NK-92 (cell line): ENCODE results near the gene ANKRD27.
"Not testable (repeated sequence)": the region's sequence is repeated elsewhere in the genome, so short reads cannot be mapped to it uniquely, and the experiment has no call there.

Experiments
- DNase-seq: peaks from one replicate; lab custom pipeline; 2025; ENCODE audit not compliant: unreplicated experiment; lab: John Stamatoyannopoulos, UW

ANKRD27 gene

DNA sequence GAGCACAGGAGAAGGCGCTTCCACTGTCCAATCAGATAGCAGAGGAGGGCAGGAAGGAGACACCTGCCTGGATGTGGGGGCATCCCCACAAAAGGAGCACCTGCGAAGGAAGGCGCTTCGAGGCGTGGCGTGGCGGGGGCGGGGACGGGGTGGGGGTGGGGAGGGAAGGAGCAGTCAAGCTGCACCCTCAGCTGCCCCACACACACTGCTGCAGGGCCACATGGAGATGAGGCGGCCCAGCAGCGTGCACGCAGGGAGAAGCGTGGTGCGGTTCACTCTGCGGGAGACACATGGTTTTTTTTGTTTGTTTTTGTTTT, 21.4 kb downstream of the ANKRD27 start:
- DNase-seq: no peak

DNA sequence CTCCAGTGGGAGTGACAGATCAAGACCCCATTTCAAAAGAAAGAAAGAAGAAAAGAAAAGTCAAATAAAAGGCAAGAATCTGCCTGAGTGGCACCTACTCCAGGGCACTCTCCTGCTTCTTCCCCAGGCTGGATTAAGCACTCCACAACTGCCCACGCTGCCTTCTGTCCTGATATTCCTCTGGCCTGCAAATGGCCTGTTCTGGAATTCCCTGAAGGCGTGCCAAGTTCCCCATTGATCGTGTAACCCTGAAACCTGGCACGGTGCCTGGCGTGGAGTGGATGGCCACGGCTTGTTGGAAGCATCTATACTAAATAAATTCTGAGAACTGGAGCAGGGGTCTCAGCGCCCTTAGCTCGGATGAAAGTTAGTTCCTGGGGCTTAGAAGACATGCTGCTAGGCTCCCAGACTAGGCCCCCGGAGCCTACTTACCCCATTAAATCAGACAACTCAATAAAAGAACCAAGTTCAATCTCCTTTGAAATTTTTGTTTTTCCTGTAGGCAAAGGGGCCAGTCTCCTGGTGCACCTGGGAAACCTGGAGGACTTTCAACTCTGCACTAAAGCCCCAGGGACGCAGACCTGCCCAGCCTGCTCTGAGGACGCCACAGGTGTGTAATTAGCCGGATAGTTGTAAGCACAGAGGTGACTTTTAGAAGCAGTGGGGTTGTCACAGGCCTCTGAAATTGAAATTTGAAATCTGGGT, 21.9 kb downstream of the ANKRD27 start:
- no peak for DNase-seq

DNA sequence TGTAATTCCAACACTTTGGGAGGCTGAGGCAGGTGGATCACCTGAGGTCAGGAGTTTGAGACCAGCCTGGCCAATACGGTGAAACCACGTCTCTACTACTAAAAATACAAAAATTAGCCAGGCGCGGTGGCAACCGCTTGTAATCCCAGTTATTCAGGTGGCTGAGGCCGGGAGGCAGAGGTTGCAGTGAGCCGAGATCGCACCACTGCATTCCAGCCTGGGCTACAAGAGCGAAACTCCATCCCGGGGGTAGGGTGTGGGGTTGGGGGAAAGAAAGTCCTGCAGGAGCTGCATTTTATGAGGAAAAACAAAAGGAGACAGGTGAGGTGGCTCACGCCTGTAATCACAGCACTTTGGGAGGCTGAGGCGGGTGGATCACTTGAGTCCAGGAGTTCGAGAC, 22.6 kb downstream of the ANKRD27 start:
- not testable (repeated sequence) for DNase-seq

DNA sequence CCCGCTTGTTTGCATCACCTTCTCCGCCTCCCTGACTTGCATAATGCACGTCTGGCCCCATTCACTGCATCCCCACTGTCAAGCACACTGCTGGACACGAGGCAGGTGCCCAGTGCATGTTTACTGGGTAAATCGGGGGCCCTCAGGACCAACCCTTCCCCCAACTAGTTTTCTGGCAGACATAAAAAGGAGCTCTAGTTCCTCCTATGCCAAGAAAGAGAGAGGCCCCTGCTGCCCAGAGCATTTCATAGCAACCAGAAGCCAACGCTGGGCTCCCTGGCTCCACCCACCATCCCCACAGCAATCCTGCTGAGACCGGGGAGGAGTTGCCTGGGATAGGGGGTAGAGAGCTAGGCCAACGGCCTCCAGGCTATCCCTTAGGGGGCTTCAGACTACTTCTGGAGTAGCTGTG, 23.2 kb downstream of the ANKRD27 start:
- DNase-seq: no peak

DNA sequence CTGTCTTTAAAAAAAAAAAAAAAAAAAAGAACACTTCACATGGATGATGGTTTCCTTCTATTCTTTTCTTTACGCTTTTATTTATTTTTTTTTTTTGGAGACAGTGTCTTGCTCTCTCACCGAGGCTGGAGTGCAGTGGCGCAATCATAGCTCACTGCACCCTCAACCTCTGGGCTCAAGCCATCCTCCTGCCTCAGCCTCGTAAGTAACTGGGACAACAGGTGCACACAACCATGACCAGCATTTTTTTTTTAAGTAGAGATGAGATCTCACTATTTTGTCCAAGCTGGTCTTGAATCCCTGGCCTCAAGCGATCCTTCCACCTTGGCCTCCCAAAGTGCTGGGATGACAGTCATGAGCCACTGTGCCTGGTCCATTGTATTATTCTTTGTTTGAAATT, 24.3 kb downstream of the ANKRD27 start:
- no peak for DNase-seq

DNA sequence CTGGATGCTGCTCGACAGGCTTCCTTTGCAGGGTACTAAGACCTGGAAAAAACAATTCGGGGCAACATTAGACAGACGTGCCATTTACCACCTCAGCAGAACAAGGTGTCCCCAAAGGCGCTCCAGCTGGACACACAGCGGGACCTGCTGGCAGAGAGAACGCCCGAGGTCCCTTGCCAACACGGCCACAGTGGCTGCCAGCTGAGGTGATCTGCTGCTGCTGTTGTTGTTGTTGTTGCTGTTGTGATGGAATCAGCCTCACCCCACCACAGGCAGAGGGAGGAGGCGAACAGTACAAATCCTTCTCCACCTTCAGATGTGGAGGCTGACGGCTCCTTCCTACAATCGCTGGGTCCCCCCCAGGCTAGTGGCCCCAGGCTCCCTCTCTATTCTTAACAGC, 25.2 kb downstream of the ANKRD27 start:
- no peak for DNase-seq

DNA sequence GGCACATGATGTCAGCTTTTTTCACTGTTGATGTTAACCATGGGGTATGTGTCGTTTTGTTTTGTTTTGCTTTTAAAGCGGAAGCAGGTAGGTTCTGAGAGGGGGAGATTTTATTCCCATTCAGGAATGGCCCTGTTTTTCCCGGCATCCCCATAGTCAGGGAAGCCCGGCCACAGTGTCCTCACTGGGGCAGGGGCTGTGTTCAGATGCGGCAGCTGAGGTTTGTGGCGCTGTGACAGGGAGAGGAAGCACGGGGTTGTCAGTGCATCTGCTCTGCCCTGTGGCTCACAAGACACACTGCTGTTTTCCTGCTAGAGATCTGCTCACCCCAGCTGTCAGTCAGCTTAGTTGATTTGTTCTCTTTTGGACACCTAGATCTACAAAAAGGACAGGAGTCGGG, 27.6 kb downstream of the ANKRD27 start:
- no peak for DNase-seq

DNA sequence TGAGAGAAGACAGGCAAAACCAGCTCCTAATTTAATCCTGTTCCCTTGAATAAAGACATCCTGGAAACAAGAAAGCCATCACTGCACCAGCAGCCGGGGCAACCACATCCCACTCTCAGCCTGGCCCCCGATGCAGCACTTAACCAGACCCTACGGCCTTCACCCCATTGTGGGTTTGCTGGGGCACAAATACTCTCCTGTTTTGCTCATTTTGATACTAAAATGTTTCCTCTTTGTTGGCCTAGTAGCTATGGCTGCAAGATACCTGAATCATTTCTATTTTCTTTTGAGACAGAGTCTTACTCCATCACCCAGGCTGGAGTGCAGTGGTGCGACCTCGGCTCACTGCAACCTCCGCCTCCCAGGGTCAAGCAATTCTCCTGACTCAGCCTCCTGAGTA, 28.4 kb downstream of the ANKRD27 start:
- DNase-seq: no peak

DNA sequence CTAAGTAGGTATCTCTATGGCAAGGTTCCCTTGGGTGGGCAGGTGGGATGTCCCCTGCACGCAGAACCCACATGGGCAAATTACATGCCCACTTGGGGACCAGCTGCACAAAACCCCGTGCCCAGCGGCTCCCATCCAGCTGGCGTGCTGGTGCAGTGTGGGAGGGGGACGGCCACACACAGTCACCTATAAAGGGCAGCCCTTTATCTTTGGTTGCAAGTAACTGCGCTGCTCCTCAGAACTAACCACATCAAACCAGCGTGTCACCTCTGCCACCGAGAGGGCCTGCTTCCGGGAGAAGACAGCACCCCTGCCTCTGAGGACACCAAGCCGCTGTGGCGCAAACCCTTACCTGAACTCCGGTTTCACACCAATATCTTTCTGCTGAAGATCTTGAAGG, 32.2 kb downstream of the ANKRD27 start:
- DNase-seq: no peak

DNA sequence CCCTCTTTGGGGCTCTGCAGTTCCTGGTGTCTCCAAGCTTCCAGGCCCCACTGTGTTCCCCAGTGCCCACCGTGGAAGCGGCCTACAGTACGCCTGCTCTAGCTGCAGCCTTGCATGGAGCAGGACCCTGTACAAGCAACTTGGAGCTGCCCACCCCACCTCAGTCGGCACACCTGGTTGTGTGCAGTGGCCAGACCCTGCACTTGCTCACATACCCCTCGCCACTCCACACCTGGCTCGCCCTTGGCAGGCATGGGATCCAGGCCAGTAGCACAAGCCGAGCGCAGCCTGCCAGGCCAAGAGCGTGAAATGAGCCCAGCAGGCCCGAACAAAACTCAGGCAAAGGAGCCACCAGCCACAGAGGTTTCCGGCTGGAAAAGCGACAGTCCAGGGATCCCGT, 36.4 kb downstream of the ANKRD27 start:
- DNase-seq: no peak

DNA sequence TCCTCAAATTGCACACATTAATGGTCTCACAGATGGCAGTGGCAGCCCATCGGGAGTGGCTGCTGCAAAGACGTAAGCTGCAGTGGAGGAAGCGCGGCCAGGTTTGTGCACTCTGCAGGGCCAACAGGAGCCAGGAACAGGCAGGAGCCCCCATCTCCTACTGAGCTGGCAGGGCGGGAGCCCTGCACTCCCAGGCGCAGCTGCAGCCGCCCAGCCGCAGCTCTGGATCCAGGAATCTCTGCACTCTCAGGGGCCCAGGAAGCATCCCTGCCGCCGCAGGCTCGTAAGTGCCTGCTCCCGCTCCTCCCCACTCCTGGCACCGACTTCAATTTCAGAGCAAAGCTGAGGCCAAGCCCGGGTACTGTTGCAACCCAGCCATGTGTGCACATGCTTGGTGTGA, 37.5 kb downstream of the ANKRD27 start:
- DNase-seq: no peak

DNA sequence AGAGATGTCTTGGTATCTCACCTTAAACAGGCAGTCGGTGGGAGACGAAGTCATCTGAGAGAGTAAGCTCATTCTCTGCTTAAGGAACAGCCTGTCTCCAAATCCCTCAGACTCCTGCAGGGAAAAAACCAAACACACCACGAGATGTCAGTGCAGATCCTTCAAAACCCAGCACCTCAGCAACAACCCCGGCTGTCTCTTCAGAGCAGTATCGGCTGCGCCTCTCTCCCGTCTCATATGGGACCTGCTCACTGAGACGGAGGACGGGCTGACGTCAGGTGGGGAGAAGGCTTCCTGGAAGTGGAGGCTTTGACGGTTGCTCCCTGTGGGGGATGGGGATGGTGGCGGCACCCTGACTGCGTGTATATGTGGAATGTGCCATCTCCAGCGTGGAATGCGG, 43.6 kb downstream of the ANKRD27 start:
- DNase-seq: no peak

DNA sequence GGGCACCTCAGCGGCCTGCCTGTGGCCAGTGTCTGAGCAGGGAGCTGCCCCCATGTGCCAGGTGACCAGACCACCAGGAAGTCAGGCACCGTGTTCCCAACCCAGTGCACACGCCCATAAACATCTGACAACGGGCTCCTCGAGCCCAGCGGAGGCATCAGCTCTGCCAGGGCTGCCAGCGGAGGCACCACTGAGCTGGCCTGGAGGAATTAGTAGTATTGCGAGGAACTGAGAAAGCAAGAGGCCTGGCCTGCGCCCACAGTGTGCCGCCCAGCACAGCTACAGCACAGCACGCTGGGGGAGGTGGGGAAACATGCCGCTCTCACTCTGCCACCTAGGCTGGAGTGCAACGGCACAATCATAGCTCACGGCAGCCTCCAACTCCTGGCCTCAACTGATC, 44.6 kb downstream of the ANKRD27 start:
- DNase-seq: no peak

DNA sequence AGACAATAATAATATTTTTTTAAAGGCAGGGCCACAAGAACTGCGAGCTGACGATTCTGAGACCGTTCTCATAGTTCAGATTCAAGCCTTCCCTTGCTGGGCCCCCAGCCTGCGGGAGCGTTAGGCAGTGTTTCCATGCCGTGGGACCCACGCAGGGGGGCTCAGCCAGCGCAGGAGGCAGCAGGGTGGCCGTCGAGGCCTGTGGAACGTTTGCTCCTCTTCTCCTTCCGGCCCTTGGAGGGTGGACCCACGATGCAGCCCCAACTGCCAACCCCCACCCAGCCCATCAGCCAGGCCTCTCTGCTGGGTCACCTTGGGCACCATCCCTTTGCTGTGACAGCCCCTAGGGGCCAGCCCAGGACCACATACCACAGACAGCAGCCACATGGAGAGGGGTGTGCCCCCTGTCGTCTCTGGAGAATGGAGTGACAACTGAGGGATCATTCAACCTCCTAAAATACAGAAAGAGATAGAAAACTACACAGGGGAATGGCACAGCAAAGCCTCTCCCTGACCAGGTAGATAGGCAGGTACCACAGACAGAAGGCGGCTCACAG, 47.2 kb downstream of the ANKRD27 start:
- DNase-seq: no peak

DNA sequence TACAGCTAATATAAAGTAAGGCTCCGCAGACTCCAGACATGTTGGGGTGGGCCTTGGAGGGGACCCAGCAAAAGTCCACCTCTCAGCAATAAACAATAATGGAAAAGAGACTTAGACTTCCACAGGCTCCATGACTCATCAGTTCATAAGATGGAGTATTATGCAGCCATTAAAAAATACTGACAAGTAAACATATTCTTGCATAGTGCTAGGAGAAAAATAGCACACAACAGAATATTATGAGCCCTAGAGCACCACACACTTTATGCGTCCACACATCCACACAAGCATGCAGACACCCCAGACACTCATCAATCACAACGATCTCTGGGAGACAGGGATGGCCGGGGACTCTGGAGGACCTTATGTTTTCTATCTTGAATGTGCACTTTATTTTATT, 48.0 kb downstream of the ANKRD27 start:
- no peak for DNase-seq

DNA sequence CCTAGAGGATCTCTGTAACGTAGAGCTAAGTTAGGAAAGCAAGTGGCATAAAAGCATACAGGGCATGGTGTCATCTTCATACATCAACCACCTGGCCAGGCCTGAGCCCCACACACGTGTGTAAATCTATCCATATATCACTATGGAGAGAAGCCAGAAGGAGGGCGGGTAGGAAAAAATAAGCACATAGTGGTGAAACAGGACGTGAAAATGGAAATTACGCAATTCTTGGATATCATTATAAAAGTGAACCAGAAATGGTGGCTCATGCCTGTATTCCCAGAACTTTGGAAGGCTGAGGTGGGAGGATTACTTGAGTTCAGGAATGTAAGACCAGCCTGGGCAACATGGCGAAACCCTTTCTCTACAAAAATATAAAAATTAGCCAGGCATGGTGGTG, 50.6 kb downstream of the ANKRD27 start:
- no peak for DNase-seq

DNA sequence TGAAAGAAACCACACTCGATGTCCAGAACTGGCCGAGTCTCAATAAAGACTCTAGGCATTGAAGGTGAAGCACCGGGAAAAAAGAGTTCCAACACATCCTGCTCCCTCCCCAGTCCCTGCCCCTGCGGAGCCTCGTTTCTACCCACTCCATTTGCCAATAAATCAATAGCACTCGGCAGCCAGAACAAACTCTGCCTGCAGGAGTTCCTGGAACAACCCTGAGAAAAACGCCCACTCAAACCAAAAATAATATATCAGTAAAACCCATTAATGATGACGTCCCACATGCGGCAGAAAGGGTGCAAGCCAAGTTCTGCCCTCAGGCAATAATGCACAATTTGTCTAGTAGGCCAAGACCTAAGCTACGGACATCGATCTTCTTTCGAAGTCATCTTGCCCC, 53.0 kb downstream of the ANKRD27 start:
- no peak for DNase-seq

DNA sequence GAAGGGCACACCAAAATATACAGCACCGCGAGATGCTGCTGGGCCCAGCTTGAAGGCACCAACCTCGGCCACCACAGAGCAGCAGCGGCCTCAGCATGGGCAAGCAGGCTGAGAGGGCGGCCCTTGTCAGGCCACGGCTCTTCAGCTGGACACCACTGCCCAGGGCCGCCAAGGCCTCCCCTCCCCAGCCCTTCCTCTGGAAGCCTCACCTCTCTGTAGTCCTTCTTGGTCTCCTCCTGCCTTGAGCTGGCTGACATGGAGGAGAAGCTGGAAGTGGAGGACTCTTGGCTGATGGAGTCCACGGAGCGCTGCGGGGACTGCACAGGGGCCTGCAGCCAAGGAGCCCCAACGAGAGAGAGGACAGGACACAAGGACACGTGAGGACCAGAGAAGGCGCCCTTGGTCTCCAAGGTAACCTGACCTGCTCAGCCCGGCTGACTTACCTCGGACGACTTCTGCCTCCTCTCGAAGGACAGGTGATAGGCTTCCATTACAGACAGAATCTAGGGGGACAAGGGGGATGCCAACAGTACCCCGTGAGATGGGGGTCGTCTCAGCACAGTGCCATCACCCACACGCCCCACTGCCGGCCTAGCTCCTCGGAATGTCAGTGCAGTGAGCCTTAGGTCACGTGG, 55.8 kb downstream of the ANKRD27 start:
- DNase-seq: no peak

DNA sequence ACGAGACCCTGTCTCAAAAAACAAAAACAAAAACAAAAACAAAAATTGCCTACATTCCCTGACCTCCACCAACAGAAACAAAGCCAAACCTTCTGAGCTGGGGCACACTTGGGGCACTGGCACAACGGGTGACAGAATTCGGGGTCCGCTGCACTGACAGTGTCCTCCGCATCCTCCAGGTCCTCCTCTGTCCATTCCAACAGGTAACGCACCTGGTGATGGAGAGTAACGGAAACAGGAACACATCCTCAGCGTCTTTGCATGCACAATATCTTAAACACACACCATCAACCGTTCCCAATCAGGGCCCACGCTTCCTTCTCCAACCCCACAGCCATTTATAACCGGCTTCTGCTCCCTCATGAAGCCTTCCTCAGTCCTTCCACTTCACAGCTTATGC, 59.4 kb downstream of the ANKRD27 start:
- DNase-seq: no peak

DNA sequence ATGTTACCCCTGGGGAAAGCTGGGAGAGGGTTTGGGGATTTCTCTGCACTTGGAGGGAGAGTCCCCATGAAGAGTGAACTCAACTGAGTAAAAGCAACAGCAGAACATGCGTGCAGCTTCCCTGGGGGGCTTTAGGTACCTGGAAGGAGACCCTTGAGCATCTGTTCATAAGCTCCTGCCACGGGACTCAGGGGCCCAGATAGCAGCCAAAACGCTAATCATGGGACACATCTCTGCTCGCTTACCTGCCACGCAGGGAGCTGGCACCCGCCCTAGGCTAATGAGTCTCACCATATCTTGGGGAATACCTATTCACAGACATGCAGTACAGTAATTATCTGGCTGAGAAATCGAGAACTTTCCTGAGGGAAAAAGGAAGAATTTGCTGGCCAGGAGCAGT, 60.1 kb downstream of the ANKRD27 start:
- no peak for DNase-seq

DNA sequence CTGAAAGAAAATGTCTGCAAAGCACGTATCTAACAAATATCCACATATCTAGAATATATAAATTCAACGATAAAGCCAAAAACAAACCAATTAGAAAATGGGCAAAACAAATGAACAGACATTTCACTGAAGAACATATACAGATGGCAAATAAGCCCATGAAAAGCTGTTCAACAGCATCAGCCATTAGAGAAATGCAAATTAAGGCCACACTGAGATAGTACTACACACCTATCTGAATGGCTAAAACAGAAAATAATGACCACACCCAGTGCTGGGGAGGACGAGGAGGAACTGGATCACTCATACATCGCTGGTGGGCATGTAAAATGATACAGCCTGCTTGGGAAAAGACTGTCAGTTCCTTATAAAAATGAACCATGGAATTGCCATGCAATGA, 62.0 kb downstream of the ANKRD27 start:
- no peak for DNase-seq

DNA sequence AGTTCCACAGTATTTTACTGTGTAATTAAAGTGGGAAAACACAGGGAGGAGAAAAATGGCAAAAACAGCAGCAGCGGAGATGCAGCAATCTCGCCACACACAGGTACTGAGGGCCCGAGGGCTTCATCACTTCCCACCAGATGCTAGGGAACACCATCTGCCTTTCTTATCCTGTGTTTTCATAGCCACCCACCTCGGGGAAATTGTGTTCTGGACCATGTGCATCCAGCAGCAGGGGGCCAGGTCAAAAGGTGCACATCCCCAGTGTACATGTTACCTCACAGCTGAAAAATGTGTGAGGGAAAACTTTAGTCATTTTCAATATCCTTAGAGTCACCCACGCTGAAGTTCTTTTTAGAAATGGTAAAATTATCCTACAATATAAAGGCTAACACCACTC, 63.8 kb downstream of the ANKRD27 start:
- no peak for DNase-seq

DNA sequence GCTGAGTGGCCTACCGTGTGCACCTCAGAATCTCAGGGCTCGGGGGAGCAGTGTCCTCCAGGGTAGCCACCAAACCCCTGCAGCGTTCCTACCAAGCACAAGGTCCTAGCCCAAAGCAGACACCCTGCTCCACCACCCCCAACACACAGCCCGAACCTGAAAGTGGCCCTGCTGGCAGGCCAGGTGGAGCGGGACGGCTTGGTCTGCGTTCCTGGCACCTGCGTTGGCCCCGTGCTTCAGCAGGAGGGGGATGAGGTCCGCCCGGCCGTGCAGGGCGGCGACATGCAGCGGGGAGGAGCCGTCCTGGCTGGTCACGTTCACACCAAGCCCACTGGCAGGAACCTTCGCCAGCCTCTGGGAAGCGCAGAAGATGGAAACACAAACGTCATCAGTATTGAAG, 67.5 kb downstream of the ANKRD27 start:
- DNase-seq: no peak
